Adrenal gland (tissue), 12 donors: ENCODE results near the gene SLC25A23. TPM values are rescaled to one million over a fixed set of nuclear protein-coding genes. Genes with fewer than 3 reads are reported as not detected.

Experiments
- DNase-seq, 7 donors: peaks; one replicate each; pipeline ENCODE4 v3.0.0-alpha.2; 2019 to 2020
- H3K27ac ChIP-seq, 5 donors: fragments of 200-600 bp; sonication (generic) in 4 of 5; 1 replicate in 3 of 5; 2 replicates in 2 of 5; pipeline versions ENCODE4 v1.5.1 to v1.8.0; 2016 to 2020; ENCODE audit warnings: mild to moderate bottlenecking in 1 of 5
- H3K27me3 ChIP-seq: fragments of 200-600 bp; 2 replicates; pipeline ENCODE4 v1.8.0; 2021
- H3K36me3 ChIP-seq, 2 donors: fragments of 200-600 bp; replicated peaks in 1 of 2; 1 replicate in 1 of 2; 2 replicates in 1 of 2; pipeline versions ENCODE4 v1.5.1 to v1.8.0; 2018 to 2022
- H3K4me1 ChIP-seq, 2 donors: fragments of 200-600 bp; replicated peaks in 1 of 2; 1 replicate in 1 of 2; 2 replicates in 1 of 2; pipeline versions ENCODE4 v1.5.1 to v1.8.0; 2018 to 2021
- H3K4me3 ChIP-seq, 4 donors: fragments of 200-600 bp; sonication (generic) in 3 of 4; one replicate each; pipeline ENCODE4 v1.5.1; 2016 to 2018
- H3K9me3 ChIP-seq, 3 donors: fragments of 200-600 bp; sonication (generic) in 1 of 3; replicated peaks in 1 of 3; 1 replicate in 2 of 3; 2 replicates in 1 of 3; pipeline versions ENCODE4 v1.5.1 to v1.8.0; 2016 to 2021
- POLR2A ChIP-seq, 2 donors: fragments of 450-650 bp; IDR thresholded peaks; one replicate each; pipeline ENCODE4 v1.6.1; 2017; ENCODE audit warnings: antibody characterized with exemption in 2 of 2, mild to moderate bottlenecking in 2 of 2, moderate library complexity in 1 of 2
- WGBS, 4 donors: extraction: QIAGEN DNeasy Blood & Tissue Kit in 2 of 4; methylation state at CpG; one replicate each; pipeline versions ENCODE4 v1.1.5 to v1.1.7; 2013 to 2017; 5-methylcytosine and 5-hydroxymethylcytosine counted together
- intact Hi-C, 2 donors: fragments of 100-400 bp; cut with DNase I; formaldehyde crosslinking; loops; one replicate each; pipeline versions ENCODE4 v1.14.1 to v1.15.0; 2022 to 2023
- polyA plus RNA-seq, 3 donors: library from polyadenylated mRNA; stranded (reverse); fragments of 200-250 nt in 2 of 3; fragments of 350-450 nt in 1 of 3; fragmentation: Illumina TruSeq in 1 of 3; extraction: RNeasy Lipid Tissue Mini Kit (QIAGEN cat#74804) in 1 of 3; gene quantifications; one replicate each; pipeline ENCODE4 v1.2.3, GENCODE V29; 2013 to 2014
- total RNA-seq, 9 donors: library from RNA; depleted of rRNA in 4 of 9; stranded (reverse); fragments of >200 nt in 4 of 9; fragments of 120-200 nt in 1 of 9; fragmentation: NEBNext Ultra II Directional in 1 of 9; extraction: Animal tissue kit (Norgen Biotek cat#: 25700) in 1 of 9; gene quantifications; one replicate each; pipeline versions ENCODE4 v1.1.0 to v1.2.4, GENCODE V29; 2013 to 2023
- TF ChIP-seq, protein P1 (sequence below), 6 experiments: fragments of 450-650 bp in 4 of 6; fragments of 200-600 bp in 2 of 6; sonication (generic) in 1 of 6; IDR thresholded peaks; 1 replicate in 5 of 6; 2 replicates in 1 of 6; pipeline versions ENCODE4 v1.5.1 to v1.8.0; 2016 to 2021; ENCODE audit warnings: antibody characterized with exemption in 6 of 6, mild to moderate bottlenecking in 2 of 6, moderate library complexity in 1 of 6
- donor health status: healthy with polysubstance abuse.
- donor health status: Bipolar disorder and iron deficiency.
- donor health status: DM: yes; HTN: yes; CAD: no.
- donor health status: DM: no; HTN: no; CAD: no.
- donor health status: DM: no; HTN: no; CAD: no.
- donor health status: DM: yes; HTN: yes; CAD: no.

Gene SLC25A23
- total and polyA plus RNA-seq, 12 donors = 41.2 to 189 (median 69.1) TPM

DNA sequence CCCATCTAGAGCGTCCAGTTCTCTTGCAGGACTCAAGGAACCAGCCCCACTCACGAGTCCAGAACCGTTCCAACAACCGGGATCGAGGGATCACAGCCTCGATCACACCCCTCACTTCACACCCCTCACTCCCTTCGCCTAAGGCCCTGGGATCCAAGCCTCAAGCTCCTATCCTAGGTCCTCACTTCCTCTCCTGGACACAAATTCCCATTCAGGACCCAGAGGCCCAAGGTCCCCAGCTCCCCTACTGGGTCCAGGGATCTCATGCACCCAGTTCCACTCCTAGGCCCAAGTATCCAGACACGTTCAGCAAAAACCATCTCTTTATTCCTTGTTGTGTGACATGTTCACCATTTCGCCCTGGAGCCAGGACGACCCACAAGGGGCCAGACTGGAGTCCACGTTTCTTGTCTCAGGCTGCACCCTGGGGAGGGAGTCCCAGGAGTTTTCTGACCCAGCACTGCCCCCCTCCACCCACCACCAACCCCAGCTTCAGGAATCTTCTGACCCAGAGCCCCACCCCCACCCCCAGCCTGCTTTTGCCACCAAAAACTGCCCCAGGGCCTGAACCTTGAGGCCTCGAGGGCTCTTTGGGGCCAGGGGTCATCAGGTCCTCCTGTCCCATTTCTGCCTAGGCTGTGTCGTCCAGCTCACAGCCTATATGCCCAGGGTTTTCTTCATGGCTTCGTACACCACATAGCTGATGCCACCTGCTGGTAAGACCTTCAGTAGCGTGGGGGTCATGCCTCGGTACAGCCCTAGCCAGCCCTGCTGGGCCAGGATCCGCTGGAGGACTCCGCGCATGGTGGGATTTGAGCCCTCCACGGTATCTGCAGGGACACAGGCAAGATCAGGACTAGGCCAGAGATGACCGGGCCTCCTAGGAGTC is 33.6 kb downstream of the SLC25A23 start:
- peak in 3 of 7 donors; percentile 38 to 67 (median 45) for DNase-seq
- no peak for TF ChIP-seq POLR2A (IDR thresholded peaks at IDR 0.05)
- TF ChIP-seq, protein P1, sequence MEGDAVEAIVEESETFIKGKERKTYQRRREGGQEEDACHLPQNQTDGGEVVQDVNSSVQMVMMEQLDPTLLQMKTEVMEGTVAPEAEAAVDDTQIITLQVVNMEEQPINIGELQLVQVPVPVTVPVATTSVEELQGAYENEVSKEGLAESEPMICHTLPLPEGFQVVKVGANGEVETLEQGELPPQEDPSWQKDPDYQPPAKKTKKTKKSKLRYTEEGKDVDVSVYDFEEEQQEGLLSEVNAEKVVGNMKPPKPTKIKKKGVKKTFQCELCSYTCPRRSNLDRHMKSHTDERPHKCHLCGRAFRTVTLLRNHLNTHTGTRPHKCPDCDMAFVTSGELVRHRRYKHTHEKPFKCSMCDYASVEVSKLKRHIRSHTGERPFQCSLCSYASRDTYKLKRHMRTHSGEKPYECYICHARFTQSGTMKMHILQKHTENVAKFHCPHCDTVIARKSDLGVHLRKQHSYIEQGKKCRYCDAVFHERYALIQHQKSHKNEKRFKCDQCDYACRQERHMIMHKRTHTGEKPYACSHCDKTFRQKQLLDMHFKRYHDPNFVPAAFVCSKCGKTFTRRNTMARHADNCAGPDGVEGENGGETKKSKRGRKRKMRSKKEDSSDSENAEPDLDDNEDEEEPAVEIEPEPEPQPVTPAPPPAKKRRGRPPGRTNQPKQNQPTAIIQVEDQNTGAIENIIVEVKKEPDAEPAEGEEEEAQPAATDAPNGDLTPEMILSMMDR (IDR thresholded peaks at IDR 0.05) = peak in 2 of 6 experiments; percentile 2 to 10
- Histone ChIP-seq H3K36me3 (peaks cover 0 to 9% of the 10 kb centered on the region in 2 donors), H3K4me1 (peaks cover 3 to 25% of the 10 kb centered on the region in 2 donors), H3K27me3 (no peaks in the 10 kb centered on the region), H3K9me3 (no peaks in the 10 kb centered on the region), H3K4me3 (peak overlapping the region in 1 of 4 donors; percentile 15), H3K27ac (peak overlapping the region in 4 of 5 donors; percentile 33 to 88 (median 78))
- intact Hi-C loops = no loop called here
- 93 to 99% (median 94%) methylated on average over 15 to 21 of the region's 21 CpGs for WGBS, 4 donors

DNA sequence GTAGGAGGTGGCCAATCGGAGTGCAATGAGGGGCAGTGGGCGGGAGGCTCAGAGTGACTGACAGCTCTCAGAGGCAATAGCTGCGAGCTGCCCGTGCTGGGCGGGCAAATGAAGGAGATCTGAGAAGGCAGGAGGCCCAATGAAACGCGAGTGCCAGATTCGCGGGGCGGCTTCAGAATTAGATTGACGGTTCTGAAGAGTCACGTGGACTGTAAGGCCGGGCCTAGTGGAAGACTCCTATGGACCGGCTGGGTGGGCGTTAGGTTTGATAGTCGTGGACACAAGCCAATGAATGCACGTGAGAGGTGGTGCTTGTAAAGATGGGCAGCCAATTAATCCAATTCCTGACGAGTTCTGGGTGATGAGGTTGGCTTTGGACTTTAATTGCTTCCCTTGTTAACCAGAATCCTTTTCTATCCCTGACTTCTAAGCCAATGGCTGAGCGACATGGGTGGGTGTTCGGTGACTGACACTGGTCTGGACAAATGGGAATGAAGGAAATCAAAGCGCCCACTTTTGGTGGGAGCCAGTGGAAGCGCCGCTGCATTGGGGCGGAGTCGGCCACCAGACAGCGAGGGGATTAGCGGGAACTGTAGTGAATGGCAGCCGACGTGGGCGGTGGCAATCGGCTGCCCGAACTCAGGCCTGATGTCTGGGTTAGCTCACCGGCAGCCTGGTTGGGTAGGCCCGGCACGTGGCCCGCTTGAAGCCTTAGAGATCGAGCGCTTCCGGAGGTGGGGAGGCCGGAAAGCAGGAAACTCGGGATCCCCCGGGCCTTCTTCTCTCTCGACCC is 34.5 kb downstream of the SLC25A23 start:
- no peak for TF ChIP-seq POLR2A (IDR thresholded peaks at IDR 0.05)
- TF ChIP-seq, protein P1 (IDR thresholded peaks at IDR 0.05) = no peak
- no peaks in the 10 kb centered on the region for H3K27me3 ChIP-seq
- DNase-seq = peak; percentile 100
- H3K4me1 ChIP-seq = peaks cover 3 to 25% of the 10 kb centered on the region in 2 donors
- H3K4me3 ChIP-seq = peak overlapping the region in 1 of 4 donors; percentile 15
- peak overlapping the region in 4 of 5 donors; percentile 33 to 88 (median 78) for H3K27ac ChIP-seq
- peaks cover 0 to 16% of the 10 kb centered on the region in 2 donors for H3K36me3 ChIP-seq
- no peaks in the 10 kb centered on the region for H3K9me3 ChIP-seq
- intact Hi-C loops = no loop called here
- 2 to 9% (median 6%) methylated on average over 28 to 43 of the region's 43 CpGs for WGBS, 4 donors

DNA sequence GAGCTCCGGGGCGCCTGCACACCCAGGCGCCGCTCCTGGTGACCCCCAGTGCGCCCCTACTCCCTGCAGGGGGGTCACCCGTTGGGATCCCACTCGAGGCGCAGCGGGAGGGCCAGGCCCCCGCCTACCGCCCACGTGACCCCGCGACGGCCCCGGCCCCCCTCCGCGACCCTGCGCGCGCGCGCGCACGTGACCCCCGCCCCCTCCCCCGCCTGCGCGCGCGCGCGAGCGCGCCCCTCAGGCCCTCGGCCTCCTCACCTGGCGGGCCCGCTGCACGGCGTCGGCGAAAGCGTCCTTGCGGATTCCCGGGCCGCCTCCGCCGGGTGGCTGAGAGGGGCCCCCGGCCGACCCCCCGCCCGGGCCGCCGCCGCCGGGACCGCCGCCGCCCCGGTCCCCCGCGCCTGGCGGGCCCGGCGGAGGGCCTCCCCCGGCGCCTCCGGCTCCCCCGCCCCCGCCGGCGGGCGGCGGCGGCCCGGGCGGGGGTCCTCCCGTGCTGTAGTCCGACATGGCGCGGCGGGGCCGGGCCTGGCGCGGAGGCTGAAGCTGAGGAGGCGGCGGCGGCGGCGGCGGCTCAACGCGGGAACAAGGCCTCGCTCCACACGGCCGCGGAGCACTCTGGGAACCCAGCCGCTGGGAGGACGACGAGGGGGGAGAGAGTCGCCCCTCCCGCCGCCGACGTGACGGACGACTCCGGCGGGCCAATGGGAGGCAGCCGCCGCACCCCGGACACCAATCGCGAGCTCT is 35.2 kb downstream of the SLC25A23 start, which contains the start of gene KHSRP:
Gene KHSRP, minus strand, starts transcription at position 617 of the 744 bp plus-strand sequence. Its CDS starts 110 bp downstream, at position 507.
- peaks cover 3 to 25% of the 10 kb centered on the region in 2 donors for H3K4me1 ChIP-seq
- peak within 1 kb of the TSS; percentile 50 to 84 (median 65) for H3K4me3 ChIP-seq
- H3K36me3 ChIP-seq = peaks cover 0 to 24% of the 10 kb centered on the region in 2 donors
- DNase-seq = peak in 3 of 7 donors; percentile 33 to 45 (median 33)
- 0 to 1% (median 1%) methylated on average over 9 to 98 of the region's 114 CpGs; no CpG with 5 or more reads in 1 of the 4 donors for WGBS, 4 donors
- intact Hi-C loops = no loop called here
- TF ChIP-seq POLR2A (IDR thresholded peaks at IDR 0.05) = peak; percentile 86 to 87
- TF ChIP-seq, protein P1 (IDR thresholded peaks at IDR 0.05) = no peak
- peak within 1 kb of the TSS in 4 of 5 donors; percentile 56 to 88 (median 78) for H3K27ac ChIP-seq
- H3K9me3 ChIP-seq = no peaks in the 10 kb centered on the region
- H3K27me3 ChIP-seq = no peaks in the 10 kb centered on the region
